Measurements from ENCODE around the gene FIGNL2.

The FIGNL2 gene

DNA sequence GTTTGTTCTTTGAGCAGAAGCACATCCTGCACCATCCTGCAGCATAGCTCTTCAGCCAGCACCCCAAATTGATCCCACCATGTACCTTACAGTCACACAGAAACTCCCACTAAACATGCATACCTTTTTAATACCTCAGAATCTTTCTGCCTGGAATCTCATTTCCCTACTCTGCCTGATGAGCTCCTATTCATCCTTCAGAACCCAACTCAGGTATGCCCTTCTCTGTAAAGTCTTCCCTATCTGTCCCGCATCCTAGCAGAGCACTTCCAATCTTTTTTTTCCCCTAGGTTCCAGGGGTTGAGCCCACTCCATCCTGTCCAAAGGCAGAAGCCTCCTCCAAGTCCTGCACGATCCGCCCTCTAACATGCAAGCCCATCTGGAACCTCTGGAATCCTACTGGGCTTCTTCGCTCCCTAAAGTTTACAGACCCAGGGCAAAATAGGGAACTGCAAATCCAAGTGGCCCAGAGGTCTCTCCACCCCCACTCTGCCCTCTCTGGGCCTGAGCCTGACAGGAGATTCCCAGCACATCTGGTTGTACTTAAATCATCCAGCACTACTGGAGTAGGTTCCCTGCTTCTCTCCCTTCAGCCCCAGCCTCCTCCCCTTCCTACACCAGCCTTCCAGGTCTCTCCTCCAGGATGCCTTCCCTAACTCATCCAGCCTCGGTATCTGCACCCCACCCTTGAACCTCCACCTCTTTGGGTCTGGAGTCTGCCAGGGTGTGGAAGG lies 4.1 kb upstream of the FIGNL2 start:
- DNase-seq (ENCODE audit: low read depth) = no peak

DNA sequence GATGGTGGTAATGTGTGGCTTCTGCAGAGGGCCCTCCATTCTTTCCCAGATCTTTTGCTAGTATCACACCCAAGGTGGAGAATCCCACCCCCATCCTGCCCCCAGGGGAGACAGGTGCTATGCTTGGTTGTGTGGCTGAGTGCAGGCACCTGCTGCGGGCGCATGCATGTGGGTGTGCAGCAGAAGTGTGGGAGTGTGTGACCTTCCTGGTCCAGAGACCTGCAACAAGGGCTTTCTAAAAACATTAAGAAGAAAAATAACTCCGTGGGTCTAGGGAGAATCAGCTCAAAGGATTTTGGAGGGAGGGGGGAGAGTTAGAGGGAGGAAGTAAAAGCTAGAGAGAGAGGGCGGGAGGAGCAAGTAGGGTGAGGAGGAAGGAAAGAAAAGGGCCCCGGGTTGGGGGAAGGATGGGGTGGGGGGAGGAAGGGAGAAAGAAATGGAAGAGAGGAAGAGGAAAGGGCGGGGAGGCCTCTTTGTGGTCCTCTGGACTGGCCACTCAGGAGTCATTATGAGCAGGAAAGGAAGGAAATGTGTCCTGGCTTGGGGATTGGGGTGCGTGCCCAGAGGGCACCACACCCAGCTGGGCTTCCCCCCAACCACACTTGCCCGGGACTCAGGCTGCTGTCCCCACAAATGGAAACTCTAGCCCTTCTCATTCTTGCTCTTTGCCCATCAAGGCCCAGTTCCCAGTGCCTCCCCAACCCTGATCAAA lies 3.1 kb upstream of the FIGNL2 start:
- no peak for DNase-seq (ENCODE audit: low read depth)

- no peak for DNase-seq (ENCODE audit: low read depth)
Observed at GRCh38 chr12:51850965-51851299, 2.4 kb upstream of the FIGNL2 start.

GRCh38 chr12:51850081-51850964 lies 1.8 kb upstream of the FIGNL2 start:
- DNase-seq (ENCODE audit: low read depth) = no peak

- no peak for DNase-seq (ENCODE audit: low read depth)
Observed at GRCh38 chr12:51848841-51849735, 570 bp upstream of the FIGNL2 start.

- no peak for DNase-seq (ENCODE audit: low read depth)
Observed at GRCh38 chr12:51847643-51848325, 734 bp downstream of the FIGNL2 start.

- peak; percentile 26 for DNase-seq (ENCODE audit: low read depth)
Observed at GRCh38 chr12:51846911-51847642, 1.4 kb downstream of the FIGNL2 start.

DNA sequence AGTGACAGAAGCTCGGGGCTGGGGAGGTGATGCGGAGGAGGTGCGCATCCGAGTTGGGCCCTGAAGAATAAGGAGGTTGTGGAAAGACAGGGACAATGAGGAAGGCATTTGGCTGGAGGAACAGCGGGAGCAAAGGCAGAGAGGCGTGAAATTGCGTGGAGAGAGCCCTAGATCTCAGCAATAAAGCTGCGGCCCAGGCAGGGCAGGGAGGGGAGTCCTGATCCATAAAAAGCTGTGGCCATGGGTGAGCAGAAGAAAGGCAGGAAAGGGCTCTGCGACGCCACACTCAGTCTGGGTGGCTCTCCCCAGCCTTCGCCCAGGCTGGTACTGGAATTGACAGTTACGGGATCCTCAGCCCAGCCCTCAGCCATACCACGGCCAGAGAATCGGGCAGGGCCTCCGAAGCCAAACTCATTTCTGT lies 2.2 kb downstream of the FIGNL2 start:
- no peak for DNase-seq (ENCODE audit: low read depth)

GRCh38 chr12:51845482-51845881 lies 3.0 kb downstream of the FIGNL2 start:
- DNase-seq (ENCODE audit: low read depth) = no peak

GRCh38 chr12:51844854-51845253 lies 3.7 kb downstream of the FIGNL2 start:
- DNase-seq (ENCODE audit: low read depth) = no peak

GRCh38 chr12:51841727-51842126 lies 6.8 kb downstream of the FIGNL2 start:
- DNase-seq (ENCODE audit: low read depth) = no peak

DNA sequence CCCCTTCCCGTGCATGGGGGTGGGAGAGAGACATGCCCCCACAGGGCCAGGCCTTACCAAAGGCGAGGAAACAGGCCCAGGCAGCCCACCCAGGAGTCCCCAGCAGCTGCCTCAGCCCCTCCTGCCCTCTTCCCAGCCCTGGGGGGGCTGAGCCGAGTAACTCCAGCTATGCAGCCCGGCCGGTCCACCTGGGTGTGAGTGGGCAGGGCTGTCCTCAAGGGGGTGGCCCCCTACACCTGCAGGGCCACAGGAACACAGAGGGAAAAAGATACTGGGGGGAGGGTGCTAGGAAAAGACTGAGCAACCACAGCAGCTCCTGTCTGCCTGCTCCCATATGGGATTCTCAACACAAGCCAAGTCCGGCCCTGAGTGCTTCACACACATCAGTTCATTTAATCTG lies 7.6 kb downstream of the FIGNL2 start:
- no peak for DNase-seq (ENCODE audit: low read depth)

DNA sequence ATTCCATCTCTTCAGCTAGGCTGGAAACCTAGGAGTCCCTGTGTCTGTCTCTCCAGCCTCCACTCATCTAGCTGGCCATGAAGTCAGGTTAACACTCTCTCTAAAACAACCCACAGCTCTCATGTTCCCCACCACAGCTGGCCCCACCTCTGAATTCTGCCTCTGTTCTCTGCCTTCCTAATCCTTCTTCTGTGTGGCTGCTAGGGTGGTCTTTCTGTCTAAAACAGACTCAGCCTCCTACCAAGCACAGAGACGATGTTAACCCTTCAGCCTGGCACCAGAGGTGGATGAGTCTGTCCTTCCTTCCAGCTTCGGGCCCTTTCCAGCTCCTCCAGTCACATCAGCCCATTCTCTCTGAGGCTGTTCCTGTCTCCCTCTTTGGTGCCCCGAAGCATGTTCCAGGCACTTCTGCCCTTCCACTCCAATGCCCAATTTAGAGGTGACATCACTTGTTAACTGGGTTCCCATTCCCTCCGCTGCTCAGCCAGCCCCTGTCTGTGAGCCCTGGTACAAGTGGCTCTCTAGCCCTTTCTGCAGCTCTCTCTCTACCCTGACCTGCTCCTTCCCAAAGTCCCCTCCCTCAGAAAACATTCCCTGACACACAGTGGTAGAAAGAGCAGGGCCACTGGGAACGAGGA lies 9.1 kb downstream of the FIGNL2 start:
- DNase-seq (ENCODE audit: low read depth) = no peak

DNA sequence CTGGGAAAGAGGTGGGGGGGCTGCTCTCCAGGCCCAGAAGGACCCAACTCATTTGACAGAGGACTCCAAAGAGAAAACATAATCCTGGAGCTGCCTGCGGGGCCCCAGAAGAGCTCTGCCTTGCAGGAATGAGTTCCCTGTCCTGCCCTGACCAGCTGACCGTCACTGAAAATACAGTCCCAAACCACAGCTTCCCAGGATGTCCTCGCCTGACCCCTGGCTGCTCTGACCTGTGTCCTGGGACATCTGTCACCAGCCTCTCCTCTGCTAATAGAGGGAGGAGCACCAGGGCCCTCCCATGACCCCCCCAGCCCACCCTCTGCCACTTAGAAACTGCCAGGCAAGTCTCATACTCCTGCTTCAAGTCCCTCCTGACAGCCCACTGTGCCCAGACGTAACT lies 9.8 kb downstream of the FIGNL2 start:
- no peak for DNase-seq (ENCODE audit: low read depth)

DNA sequence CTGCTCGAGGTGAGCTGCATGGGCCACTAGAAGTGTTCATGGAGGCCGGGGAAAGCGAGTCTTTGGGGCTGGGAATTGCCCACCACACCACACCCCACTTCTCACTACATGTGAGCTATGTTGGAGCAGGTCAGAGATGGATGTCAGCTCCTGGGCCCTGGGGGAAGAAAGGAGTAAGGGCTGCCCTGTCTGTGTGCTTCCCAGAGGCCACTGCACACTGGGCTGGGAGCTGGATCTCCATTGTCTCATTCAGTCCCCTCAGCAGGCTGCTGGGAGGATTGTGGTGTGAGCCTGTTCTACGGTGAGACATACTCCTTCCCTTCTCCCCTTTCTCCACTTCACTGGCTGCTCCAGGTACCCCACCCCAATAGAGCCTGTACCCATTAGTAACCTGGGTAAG lies 10.5 kb downstream of the FIGNL2 start:
- no peak for DNase-seq (ENCODE audit: low read depth)

DNA sequence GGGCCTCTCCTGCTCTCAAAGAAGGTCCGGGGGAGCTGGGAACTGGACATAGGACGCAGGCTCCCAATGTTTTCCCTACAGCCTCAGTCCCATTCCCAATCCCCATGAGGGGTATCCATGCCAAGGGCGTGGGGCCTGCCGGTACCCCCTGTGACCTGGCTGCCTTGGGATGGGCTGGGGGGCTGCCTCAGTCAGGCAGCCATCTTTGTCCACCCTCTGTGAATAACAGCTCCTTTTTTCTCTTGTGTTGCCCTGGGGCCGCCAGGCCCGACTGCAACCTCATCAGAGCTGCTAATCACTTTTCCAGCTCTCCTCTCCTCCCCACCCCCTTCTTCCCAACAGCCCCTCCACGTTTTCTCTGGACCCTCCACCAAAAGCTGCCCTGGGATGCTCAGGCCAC lies 11.2 kb downstream of the FIGNL2 start:
- DNase-seq (ENCODE audit: low read depth) = no peak

GRCh38 chr12:51836827-51837173 lies 11.7 kb downstream of the FIGNL2 start:
- DNase-seq (ENCODE audit: low read depth) = no peak

DNA sequence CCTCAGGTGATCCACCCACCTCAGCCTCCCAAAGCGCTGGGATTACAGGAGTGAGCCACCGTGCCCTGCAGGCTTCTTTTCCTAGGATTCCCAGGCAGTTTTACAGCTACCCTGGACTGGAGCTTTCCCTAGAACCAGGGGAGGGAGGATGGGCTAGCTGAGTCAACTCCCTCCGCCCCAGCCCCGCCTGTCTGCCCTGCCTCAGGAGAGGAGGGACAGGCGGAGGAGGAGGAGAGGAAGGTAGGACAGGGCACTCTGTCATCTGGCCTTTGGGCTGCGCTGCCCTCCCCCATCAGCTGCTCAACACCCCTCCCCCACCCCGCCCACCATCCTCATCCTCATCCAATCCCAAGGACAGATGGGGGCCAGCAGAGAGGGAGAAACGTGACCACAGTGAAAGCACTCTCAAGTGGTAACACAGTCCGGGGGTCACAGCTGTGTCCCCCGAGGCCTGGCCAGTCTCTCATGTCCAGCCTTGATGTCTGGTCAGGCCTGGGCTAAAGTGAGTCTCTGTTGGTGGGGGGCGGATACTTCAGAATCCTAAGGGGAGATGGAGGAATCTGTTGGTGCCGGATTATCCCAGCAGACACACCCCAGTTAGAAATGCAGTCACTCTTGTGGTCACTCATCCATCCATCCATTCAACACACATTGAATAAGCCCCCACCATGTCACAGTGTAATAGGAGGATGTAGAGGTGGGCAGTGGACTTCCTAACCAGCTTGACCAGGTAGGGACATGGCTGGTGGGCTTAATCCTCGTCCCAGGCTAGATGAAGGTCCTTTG lies 12.3 kb downstream of the FIGNL2 start:
- no peak for DNase-seq (ENCODE audit: low read depth)

DNA sequence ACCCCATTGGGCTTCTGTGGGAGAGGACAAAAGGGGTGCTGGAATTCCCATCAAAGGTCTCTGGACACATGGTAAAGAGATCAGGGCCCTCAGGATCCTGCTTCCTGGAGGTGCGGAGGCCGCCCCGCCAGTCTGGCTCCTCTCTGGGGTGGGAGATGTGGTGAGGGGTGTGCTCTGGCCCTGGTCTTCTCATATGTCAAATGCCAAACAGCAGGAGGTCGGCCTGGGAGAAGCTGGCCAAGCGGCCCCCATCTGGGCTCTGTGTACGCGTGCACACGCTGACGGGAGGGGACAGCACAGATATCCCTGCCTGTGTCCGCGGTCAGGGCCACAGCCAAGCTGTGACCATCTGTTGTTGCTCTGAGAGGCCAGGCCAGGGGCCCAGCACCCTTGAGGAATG lies 14.1 kb downstream of the FIGNL2 start:
- DNase-seq (ENCODE audit: low read depth) = no peak

Data from activated T-cell treated with anti-CD3 and anti-CD28 coated beads for 24 hours (primary cell).